Suprapubic skin (tissue), 3 donors: Measurements from ENCODE around the gene SYT1.

Experiments
- EP300 ChIP-seq: sonication (generic); formaldehyde crosslinking; IDR thresholded peaks from one replicate; pipeline ENCODE4 v1.6.1; 2017; ENCODE audit warnings: antibody characterized with exemption
- POLR2A ChIP-seq, 2 donors: fragments of 450-650 bp; IDR thresholded peaks; one replicate each; pipeline ENCODE4 v1.6.1; 2017; ENCODE audit warnings: antibody characterized with exemption in 2 of 2, mild to moderate bottlenecking in 2 of 2, moderate library complexity in 2 of 2
- TF ChIP-seq, protein P1 (sequence below), 2 donors: fragments of 200-600 bp in 1 of 2; fragments of 450-650 bp in 1 of 2; sonication (generic) in 1 of 2; IDR thresholded peaks; one replicate each; pipeline ENCODE4 v1.5.1; 2016 to 2019; ENCODE audit warnings: antibody characterized with exemption in 2 of 2, mild to moderate bottlenecking in 1 of 2, moderate library complexity in 1 of 2

DNA sequence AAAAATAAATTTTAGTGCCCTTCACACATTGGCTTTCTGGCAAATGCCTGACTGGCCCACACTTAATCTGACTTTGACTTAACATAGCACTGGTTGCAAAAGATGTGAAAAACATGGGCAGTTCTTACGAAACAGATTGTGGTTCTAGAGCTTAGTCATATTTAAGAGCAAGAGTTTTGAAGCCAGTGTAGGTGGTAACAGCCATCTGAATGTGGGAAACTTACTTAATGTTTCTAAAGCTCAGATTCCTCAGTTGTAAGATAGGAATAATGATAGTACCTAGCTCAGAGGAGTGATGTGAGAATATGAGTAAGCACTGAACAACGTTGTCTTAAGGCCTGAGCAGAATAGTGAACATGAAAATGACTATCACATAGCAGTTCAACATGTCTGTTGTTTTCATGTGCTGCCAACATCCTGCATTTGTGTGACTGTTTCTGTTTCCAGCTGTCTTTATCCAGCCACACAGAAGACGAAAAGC lies 262.7 kb downstream of the SYT1 start:
- TF ChIP-seq, protein P1, sequence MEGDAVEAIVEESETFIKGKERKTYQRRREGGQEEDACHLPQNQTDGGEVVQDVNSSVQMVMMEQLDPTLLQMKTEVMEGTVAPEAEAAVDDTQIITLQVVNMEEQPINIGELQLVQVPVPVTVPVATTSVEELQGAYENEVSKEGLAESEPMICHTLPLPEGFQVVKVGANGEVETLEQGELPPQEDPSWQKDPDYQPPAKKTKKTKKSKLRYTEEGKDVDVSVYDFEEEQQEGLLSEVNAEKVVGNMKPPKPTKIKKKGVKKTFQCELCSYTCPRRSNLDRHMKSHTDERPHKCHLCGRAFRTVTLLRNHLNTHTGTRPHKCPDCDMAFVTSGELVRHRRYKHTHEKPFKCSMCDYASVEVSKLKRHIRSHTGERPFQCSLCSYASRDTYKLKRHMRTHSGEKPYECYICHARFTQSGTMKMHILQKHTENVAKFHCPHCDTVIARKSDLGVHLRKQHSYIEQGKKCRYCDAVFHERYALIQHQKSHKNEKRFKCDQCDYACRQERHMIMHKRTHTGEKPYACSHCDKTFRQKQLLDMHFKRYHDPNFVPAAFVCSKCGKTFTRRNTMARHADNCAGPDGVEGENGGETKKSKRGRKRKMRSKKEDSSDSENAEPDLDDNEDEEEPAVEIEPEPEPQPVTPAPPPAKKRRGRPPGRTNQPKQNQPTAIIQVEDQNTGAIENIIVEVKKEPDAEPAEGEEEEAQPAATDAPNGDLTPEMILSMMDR (IDR thresholded peaks at IDR 0.05): no peak
- no peak for TF ChIP-seq EP300
- TF ChIP-seq POLR2A (IDR thresholded peaks at IDR 0.05): no peak
